Measurements from ENCODE around the gene ATXN7L1.

ATXN7L1 gene

GRCh38 chr7:105728028-105728427 is 148.4 kb downstream of the ATXN7L1 start:
- TF ChIP-seq, protein P1, sequence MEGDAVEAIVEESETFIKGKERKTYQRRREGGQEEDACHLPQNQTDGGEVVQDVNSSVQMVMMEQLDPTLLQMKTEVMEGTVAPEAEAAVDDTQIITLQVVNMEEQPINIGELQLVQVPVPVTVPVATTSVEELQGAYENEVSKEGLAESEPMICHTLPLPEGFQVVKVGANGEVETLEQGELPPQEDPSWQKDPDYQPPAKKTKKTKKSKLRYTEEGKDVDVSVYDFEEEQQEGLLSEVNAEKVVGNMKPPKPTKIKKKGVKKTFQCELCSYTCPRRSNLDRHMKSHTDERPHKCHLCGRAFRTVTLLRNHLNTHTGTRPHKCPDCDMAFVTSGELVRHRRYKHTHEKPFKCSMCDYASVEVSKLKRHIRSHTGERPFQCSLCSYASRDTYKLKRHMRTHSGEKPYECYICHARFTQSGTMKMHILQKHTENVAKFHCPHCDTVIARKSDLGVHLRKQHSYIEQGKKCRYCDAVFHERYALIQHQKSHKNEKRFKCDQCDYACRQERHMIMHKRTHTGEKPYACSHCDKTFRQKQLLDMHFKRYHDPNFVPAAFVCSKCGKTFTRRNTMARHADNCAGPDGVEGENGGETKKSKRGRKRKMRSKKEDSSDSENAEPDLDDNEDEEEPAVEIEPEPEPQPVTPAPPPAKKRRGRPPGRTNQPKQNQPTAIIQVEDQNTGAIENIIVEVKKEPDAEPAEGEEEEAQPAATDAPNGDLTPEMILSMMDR (IDR thresholded peaks at IDR 0.05) = no peak
- Histone ChIP-seq H3K4me1 (no peaks in the 10 kb centered on the region), H3K27me3 (ENCODE audit: control insufficient read depth, insufficient read depth, low read length) (no peaks in the 10 kb centered on the region), H2AFZ (no peak overlapping the region), H3K36me3 (ENCODE audit: control insufficient read depth, insufficient read depth, low read length) (no peaks in the 10 kb centered on the region), H3K9me3 (ENCODE audit: control insufficient read depth, low read length) (no peaks in the 10 kb centered on the region), H3K4me3 (ENCODE audit: low read depth, low read length) (no peak overlapping the region), H3K9ac (no peak overlapping the region), H3K27ac (no peak overlapping the region), H3K4me2 (ENCODE audit: low read length) (no peak overlapping the region), H3K79me2 (no peaks in the 10 kb centered on the region)

DNA sequence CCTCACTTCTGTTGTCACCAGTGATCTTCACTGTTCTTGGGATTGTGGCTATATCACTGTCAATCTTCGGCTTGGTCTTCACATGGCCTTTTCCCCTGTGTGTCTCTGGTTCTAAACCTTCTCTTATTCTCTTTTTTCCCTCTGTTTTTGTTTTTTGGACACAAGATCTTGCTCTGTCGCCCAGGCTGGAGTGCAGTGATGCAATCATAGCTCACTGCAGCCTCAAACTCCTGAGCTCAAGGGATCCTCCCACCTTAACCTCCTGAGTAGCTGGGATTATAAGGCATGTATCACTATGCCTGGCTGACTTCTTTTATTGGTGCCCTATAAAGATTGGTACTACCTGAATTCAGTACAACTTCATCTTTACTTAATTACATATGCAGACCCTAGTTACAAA is 151.7 kb downstream of the ATXN7L1 start:
- Histone ChIP-seq H3K4me2 (ENCODE audit: low read length) (no peak overlapping the region), H3K9me3 (ENCODE audit: control insufficient read depth, low read length) (no peaks in the 10 kb centered on the region), H3K79me2 (no peaks in the 10 kb centered on the region), H3K27me3 (ENCODE audit: control insufficient read depth, insufficient read depth, low read length) (no peaks in the 10 kb centered on the region), H3K36me3 (ENCODE audit: control insufficient read depth, insufficient read depth, low read length) (no peaks in the 10 kb centered on the region), H3K4me1 (peaks cover 3% of the 10 kb centered on the region), H3K27ac (no peak overlapping the region), H3K9ac (no peak overlapping the region), H2AFZ (no peak overlapping the region), H3K4me3 (ENCODE audit: low read depth, low read length) (no peak overlapping the region)
- TF ChIP-seq, protein P1 (IDR thresholded peaks at IDR 0.05) = no peak

- H3K9ac ChIP-seq = no peak overlapping the region
- no peaks in the 10 kb centered on the region for H3K9me3 ChIP-seq (ENCODE audit: control insufficient read depth, low read length)
- no peaks in the 10 kb centered on the region for H3K79me2 ChIP-seq
- H3K4me1 ChIP-seq = peaks cover 14% of the 10 kb centered on the region
- H3K4me2 ChIP-seq (ENCODE audit: low read length) = no peak overlapping the region
- no peak overlapping the region for H3K4me3 ChIP-seq (ENCODE audit: low read depth, low read length)
- no peak overlapping the region for H3K27ac ChIP-seq
- H3K27me3 ChIP-seq (ENCODE audit: control insufficient read depth, insufficient read depth, low read length) = no peaks in the 10 kb centered on the region
- TF ChIP-seq, protein P1 (IDR thresholded peaks at IDR 0.05) = no peak
- no peaks in the 10 kb centered on the region for H3K36me3 ChIP-seq (ENCODE audit: control insufficient read depth, insufficient read depth, low read length)
- H2AFZ ChIP-seq = no peak overlapping the region
Observed at GRCh38 chr7:105723572-105723971, 152.8 kb downstream of the ATXN7L1 start.

GRCh38 chr7:105721571-105722104 is 154.8 kb downstream of the ATXN7L1 start:
- no peak overlapping the region for H3K4me2 ChIP-seq (ENCODE audit: low read length)
- no peaks in the 10 kb centered on the region for H3K79me2 ChIP-seq
- no peak overlapping the region for H3K9ac ChIP-seq
- H3K4me3 ChIP-seq (ENCODE audit: low read depth, low read length) = no peak overlapping the region
- H3K27ac ChIP-seq = no peak overlapping the region
- H3K36me3 ChIP-seq (ENCODE audit: control insufficient read depth, insufficient read depth, low read length) = no peaks in the 10 kb centered on the region
- no peak overlapping the region for H2AFZ ChIP-seq
- no peaks in the 10 kb centered on the region for H3K9me3 ChIP-seq (ENCODE audit: control insufficient read depth, low read length)
- TF ChIP-seq, protein P1 (IDR thresholded peaks at IDR 0.05) = no peak
- H3K27me3 ChIP-seq (ENCODE audit: control insufficient read depth, insufficient read depth, low read length) = no peaks in the 10 kb centered on the region
- H3K4me1 ChIP-seq = peaks cover 20% of the 10 kb centered on the region

DNA sequence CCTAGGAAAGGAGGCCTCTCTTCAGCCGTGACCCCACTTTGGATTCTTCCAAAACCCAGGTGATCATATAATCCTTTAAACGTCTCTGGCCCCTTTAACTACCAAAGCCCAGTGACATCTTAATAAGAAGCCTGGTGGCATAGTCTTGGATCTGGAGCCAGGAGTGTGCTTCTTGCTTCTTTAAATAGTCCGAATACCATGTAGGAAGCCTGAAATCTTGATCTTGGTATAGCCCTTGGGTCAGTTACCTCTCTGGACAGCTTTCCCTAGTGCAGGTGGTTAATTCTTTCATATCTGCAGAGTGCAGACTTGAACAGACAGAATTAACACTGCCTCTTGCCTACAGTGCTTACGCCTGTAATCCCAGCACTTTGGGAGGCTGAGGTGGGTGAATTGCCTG is 156.5 kb downstream of the ATXN7L1 start:
- Histone ChIP-seq H3K4me2 (ENCODE audit: low read length) (no peak overlapping the region), H3K4me1 (peaks cover 20% of the 10 kb centered on the region), H2AFZ (no peak overlapping the region), H3K9ac (no peak overlapping the region), H3K9me3 (ENCODE audit: control insufficient read depth, low read length) (no peaks in the 10 kb centered on the region), H3K27me3 (ENCODE audit: control insufficient read depth, insufficient read depth, low read length) (no peaks in the 10 kb centered on the region), H3K79me2 (no peaks in the 10 kb centered on the region), H3K27ac (no peak overlapping the region), H3K36me3 (ENCODE audit: control insufficient read depth, insufficient read depth, low read length) (no peaks in the 10 kb centered on the region), H3K4me3 (ENCODE audit: low read depth, low read length) (no peak overlapping the region)
- TF ChIP-seq, protein P1 (IDR thresholded peaks at IDR 0.05) = no peak
